Hepatocyte (in vitro differentiated cells): ENCODE data around the gene QTRT2. TPM values are rescaled to one million over a fixed set of nuclear protein-coding genes. Genes with fewer than 3 reads are reported as not detected.

Source experiments
- polyA plus RNA-seq: library from polyadenylated mRNA; unstranded; fragments of >200 nt; fragmentation: Nextera tagmentation; extraction: Ambion mirVana; gene quantifications from 2 replicates; pipeline ENCODE4 v1.2.1, GENCODE V29; 2016
- total RNA-seq: library from RNA; depleted of rRNA; stranded (reverse); fragments of >200 nt; gene quantifications from 2 replicates; pipeline ENCODE4 v1.2.3, GENCODE V29; 2014

The QTRT2 gene
- total and polyA plus RNA-seq, 2 experiments from 2014 or later: 7.8 to 18.3 TPM

Other genes with a start within 250 kb of the QTRT2 start
- 2.8 TPM in 2 replicates for gene GRAMD1C, start 217.9 kb upstream of the QTRT2 start, total RNA-seq
- gene GRAMD1C, start 217.9 kb upstream of the QTRT2 start, polyA plus RNA-seq: 0.57 and 0.97 TPM in 2 replicates
- 4.7 and 8.5 TPM in 2 replicates for gene ZDHHC23, start 108.7 kb upstream of the QTRT2 start, total RNA-seq
- gene ZDHHC23, start 108.7 kb upstream of the QTRT2 start, polyA plus RNA-seq: 1.9 and 3.3 TPM in 2 replicates
- 3.0 and 3.5 TPM in 2 replicates for gene CCDC191, start 211 bp upstream of the QTRT2 start, total RNA-seq
- 1.1 and 2.7 TPM in 2 replicates for gene CCDC191, start 211 bp upstream of the QTRT2 start, polyA plus RNA-seq
- gene DRD3, start 122.3 kb downstream of the QTRT2 start, total RNA-seq: not detected in 2 replicates
- not detected in 2 replicates for gene DRD3, start 122.3 kb downstream of the QTRT2 start, polyA plus RNA-seq
- gene ZNF80, start 180.8 kb downstream of the QTRT2 start, total RNA-seq: not detected in 2 replicates
- not detected in 2 replicates for gene ZNF80, start 180.8 kb downstream of the QTRT2 start, polyA plus RNA-seq
- gene TIGIT, start 237.3 kb downstream of the QTRT2 start, total RNA-seq: not detected in 2 replicates
- gene TIGIT, start 237.3 kb downstream of the QTRT2 start, polyA plus RNA-seq: 0.19 and 0.39 TPM in 2 replicates